ENCODE measurements around the gene MEGF11.

The MEGF11 gene

GRCh38 chr15:65929573-65929972 is 324.0 kb downstream of the MEGF11 start:
- no peak for DNase-seq

GRCh38 chr15:65927545-65927944 is 326.0 kb downstream of the MEGF11 start:
- no peak for DNase-seq

DNA sequence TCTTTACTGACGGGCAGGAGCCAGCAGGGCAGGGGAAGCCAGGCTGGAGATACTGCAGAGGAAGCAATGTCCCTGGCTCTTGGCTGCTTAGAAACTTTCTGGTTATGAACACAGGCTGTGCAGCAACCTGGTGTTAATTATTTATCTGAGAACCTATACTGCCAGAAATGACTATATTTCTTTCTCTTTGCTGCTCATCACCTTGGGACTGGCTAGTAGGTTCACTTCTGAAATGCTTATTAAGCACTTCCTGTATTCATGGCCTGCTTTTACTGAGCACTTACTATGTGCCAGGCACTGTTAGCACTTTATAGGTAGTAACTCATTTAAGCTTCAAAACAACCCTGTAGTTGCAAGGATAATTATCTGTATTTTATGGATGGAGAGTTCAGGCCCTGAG is 326.7 kb downstream of the MEGF11 start:
- no peak for DNase-seq

DNA sequence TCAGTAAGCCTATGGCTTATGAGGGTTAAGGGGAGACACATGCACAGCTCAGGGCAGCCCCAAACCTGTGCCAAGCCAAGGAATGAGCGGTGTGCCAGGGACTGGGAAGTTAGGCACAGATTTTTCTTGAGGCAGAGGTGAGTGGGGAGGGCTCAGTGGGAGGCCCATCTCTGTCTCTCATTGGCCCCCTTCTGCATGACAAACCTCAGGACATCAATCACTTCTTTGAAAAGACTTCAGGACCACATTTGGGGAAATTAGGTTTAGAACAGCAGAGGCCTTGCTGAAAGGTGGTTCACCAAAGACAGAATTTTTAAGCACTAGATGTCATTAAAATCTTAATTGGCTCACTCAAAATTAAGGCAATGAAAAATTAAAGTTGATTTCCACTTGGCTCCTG is 327.1 kb downstream of the MEGF11 start:
- no peak for DNase-seq

GRCh38 chr15:65925338-65925737 is 328.2 kb downstream of the MEGF11 start:
- DNase-seq = no peak

- no peak for DNase-seq
Measured at GRCh38 chr15:65924004-65924403, 329.5 kb downstream of the MEGF11 start.

DNA sequence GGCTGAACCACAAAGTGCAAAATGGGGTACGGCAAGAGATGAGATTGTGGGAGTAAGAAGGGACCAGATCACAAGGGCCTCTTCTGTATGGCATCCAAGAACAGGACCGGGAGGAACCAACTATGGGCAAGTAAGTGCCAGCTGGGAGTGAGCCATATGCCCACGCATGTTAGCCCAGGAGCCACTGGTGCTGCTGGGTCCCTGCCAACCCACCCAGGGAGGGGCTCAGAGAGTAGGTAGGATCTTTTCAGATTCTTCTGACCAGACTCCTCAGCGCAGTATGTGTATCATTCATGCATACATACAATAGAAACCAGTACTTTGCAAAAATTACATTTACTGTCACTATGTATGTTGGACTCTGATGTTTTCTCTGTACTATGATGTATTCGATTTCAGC is 330.3 kb downstream of the MEGF11 start:
- no peak for DNase-seq

- no peak for DNase-seq
Measured at GRCh38 chr15:65922621-65923020, 330.9 kb downstream of the MEGF11 start.

- DNase-seq = no peak
Measured at GRCh38 chr15:65921780-65922179, 331.8 kb downstream of the MEGF11 start.

DNA sequence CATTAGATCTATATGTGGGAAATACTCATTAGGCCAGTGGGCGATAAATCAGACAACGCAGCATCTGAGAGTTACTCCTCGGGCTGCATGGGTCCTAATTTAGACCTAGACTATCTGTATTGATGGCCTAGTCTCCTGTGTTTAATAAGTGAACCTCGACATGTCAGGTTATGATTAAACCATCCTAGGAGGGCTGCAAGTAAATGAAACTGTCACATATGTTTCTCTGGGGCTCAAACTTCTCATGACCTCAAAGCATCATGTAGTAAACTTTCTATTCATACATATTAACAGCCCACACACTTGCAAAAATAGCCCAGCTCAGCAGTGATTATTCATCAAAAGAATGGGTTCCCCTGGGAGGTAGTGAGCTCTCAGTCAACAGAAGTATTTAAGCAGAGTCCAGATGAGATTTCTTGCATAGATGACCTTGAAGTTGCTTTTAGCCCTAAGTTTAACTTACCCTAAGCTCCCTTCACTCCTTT is 332.7 kb downstream of the MEGF11 start:
- no peak for DNase-seq

GRCh38 chr15:65920121-65920520 is 333.4 kb downstream of the MEGF11 start:
- no peak for DNase-seq

GRCh38 chr15:65919353-65919752 is 334.2 kb downstream of the MEGF11 start:
- no peak for DNase-seq

DNA sequence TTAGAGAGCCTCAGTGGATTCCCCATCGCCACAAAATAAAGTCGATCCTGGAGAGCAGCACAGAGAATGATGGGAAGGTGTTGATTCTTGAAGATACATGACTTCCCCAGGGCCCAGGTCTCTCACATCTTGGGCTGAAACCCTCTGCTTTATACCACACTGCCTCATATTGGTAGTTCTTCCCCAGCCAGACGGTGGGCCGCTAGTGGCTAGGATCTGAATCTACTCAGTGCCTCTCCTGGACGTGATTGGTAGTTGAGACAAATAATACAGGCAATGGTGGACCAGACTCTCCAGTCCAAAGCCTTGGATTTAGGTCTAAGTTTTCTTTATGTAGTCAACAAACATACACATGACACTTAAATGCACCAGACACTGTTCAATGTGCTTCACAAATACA is 334.6 kb downstream of the MEGF11 start:
- no peak for DNase-seq

DNA sequence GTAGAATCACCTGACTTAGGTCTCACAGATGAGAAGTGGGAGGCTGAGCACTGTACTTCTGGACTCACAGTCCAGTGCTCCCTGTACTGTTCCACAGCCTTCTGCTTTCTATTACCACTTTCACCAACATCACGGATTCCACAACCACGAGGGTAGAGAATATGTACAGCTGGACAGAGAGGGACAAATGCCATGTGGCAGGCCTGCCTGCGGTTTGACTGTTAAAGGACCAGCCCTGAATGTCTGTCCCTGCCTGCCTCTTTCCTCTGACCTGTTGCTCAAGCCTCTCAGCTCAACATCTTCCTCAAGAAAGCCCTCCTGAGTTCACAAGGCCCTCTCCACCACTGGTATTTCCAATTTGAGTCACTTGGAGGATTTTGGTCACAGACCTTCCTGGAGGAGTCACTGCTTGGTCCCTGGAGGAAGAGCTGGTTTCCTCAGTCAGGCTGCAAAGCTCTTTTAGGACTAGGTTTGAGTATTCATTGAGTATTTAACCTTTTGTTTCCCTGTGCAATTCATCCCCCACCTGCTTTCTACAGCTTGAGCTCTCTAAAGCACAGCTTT is 335.1 kb downstream of the MEGF11 start:
- no peak for DNase-seq

DNA sequence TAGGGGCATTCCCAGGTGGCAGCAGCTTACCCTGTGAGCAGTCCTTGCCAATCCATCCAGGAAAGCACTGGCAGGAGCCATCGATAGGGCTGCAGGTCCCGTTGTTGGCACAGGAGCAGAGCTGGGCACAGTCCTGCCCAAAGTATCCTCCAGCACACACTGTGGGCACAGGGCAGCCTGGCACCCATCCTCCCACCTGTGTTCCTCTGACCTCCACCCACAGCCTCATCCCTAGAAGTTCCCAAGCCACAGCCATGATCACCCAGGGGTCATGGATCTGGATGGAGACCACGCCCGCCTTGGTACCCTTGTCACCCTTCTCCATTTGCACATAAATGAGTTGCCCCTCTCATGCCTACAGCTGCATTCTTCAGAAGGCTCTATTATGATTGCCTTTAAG is 335.6 kb downstream of the MEGF11 start:
- DNase-seq = no peak

GRCh38 chr15:65917407-65917756 is 336.2 kb downstream of the MEGF11 start:
- DNase-seq = no peak

GRCh38 chr15:65916664-65917406 is 336.7 kb downstream of the MEGF11 start:
- DNase-seq = peak; percentile 68

DNA sequence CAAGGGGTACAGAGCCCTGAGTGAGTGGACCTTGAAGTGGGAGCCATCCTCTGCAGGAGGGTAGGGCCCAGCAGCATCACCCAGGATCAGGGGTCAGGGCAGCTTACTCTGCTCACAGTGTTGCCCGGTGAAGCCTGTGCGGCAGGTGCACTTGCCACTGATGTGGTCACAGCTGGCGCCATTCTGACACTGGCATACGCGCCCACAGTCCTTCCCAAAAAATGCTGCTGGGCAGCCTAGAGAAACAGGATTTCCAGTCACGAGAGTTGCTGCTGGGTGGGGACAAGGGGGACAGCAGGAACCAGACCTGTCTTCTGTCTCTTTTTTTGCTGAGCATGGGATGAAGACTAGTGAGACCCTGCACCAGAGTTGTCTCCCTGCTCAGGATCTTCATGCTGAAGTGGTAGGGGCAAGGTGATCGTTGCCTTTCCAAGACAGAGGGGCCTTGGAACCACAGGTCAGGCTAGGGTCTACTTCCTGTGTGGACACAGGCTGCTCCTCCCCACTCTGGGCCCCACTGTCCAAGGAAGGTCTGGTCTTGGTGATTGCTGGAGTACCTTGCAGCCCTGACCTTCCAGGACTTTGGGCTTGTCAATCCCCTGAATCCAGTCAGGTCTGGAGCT is 337.4 kb downstream of the MEGF11 start:
- no peak for DNase-seq

GRCh38 chr15:65914981-65915925 is 338.3 kb downstream of the MEGF11 start:
- no peak for DNase-seq

- DNase-seq = no peak
Measured at GRCh38 chr15:65914386-65914785, 339.2 kb downstream of the MEGF11 start.

GRCh38 chr15:65913631-65914199 is 339.8 kb downstream of the MEGF11 start:
- DNase-seq = no peak

GRCh38 chr15:65912235-65912634 is 341.3 kb downstream of the MEGF11 start:
- DNase-seq = no peak

- DNase-seq = no peak
Measured at GRCh38 chr15:65910341-65910740, 343.2 kb downstream of the MEGF11 start.
